ENCODE measurements around the gene GPR150.

Gene GPR150

GRCh38 chr5:95669985-95670384 lies 50.1 kb downstream of the GPR150 start (continued):
- no peak for TF ChIP-seq ZNF704 (tag by site-specific recombination; IDR thresholded peaks at IDR 0.05)
- TF ChIP-seq RBAK (tag by site-specific recombination; IDR thresholded peaks at IDR 0.05), result no peak
- no peak for TF ChIP-seq KLF1 (tag by site-specific recombination; IDR thresholded peaks at IDR 0.05)
- TF ChIP-seq SCRT1 (tag by site-specific recombination; IDR thresholded peaks at IDR 0.05; ENCODE audit: borderline replicate concordance), result no peak
- no peak for TF ChIP-seq ZNF341 (tag by site-specific recombination; IDR thresholded peaks at IDR 0.05; ENCODE audit: low read depth)

GRCh38 chr5:95670568-95670967 lies 50.7 kb downstream of the GPR150 start:
- Histone ChIP-seq H3K4me1 (ENCODE audit: control insufficient read depth, insufficient read depth, low read length) (peaks cover 7% of the 10 kb centered on the region; the same call in 1 of the 2 replicates), H3K27ac (ENCODE audit: extremely low read depth, low read depth, low read length) (no peak overlapping the region), H3K4me3 (ENCODE audit: low read depth, low read length) (no peak overlapping the region), H3K36me3 (ENCODE audit: control insufficient read depth in 2 of 2, insufficient read depth in 1 of 2, low read length in 2 of 2) (no peaks in the 10 kb centered on the region), H3K9me3 (ENCODE audit: control insufficient read depth, insufficient read depth, low read depth, low read length) (no peaks in the 10 kb centered on the region)
- CTCF ChIA-PET, result interaction anchor here (0.6 to 1.4 kb wide), 7 partner anchors 23 to 165 kb away, joined by 3 to 5 read pairs (median 4); no protein-coding TSS in a partner anchor
- POLR2A ChIA-PET, result interaction anchor here (0.9 to 1.4 kb wide), 2 partner anchors 24 to 60 kb away, joined by 3 to 6 read pairs; partner anchors contain the start of genes RFESD and RHOBTB3
- TF ChIP-seq ZNF148 (tag by site-specific recombination; IDR thresholded peaks at IDR 0.05; ENCODE audit: borderline replicate concordance) (no peak), GLIS2 (tag by site-specific recombination; IDR thresholded peaks at IDR 0.05) (no peak), ZNF626 (tag by site-specific recombination; IDR thresholded peaks at IDR 0.05) (no peak), ZNF19 (tag by site-specific recombination; IDR thresholded peaks at IDR 0.05; ENCODE audit: low read depth) (no peak), ZNF335 (tag by site-specific recombination; conservative IDR thresholded peaks at IDR 0.05) (no peak), ATF2 (tag by site-specific recombination; IDR thresholded peaks at IDR 0.05; ENCODE audit: low read depth) (no peak), ZBTB44 (tag by site-specific recombination; IDR thresholded peaks at IDR 0.05) (no peak), ZNF133 (tag by site-specific recombination; IDR thresholded peaks at IDR 0.05) (no peak), SALL2 (tag by site-specific recombination; IDR thresholded peaks at IDR 0.05; ENCODE audit: borderline replicate concordance) (no peak), KLF1 (tag by site-specific recombination; IDR thresholded peaks at IDR 0.05) (no peak), ZNF266 (tag by site-specific recombination; IDR thresholded peaks at IDR 0.05; ENCODE audit: low read depth) (no peak), ZNF23 (tag by site-specific recombination; IDR thresholded peaks at IDR 0.05; ENCODE audit: borderline replicate concordance) (no peak), ZSCAN18 (tag by site-specific recombination; IDR thresholded peaks at IDR 0.05) (no peak)

All from HEK293 (cell line).